Keratinocyte (primary cell): ENCODE measurements around the gene GLG1. TPM values are rescaled to one million over a fixed set of nuclear protein-coding genes. Genes with fewer than 3 reads are reported as not detected.

Source experiments
- DNase-seq: peaks from one replicate; pipeline ENCODE4 v3.0.0-alpha.2; 2011; ENCODE audit warnings: low read depth, missing footprints, low spot score
- FAIRE-seq: peaks from 2 replicates; lab custom pipeline; 2011; peaks lifted over from hg19 to GRCh38; lab: Jason Lieb, UNC
- H2AFZ ChIP-seq: 2 replicates; pipeline ENCODE4 v1.6.0; 2012; ENCODE audit warnings: low read length, control low read depth, inconsistent platforms; ENCODE audit not compliant: control insufficient read depth
- H3K27ac ChIP-seq: 2 replicates; pipeline ENCODE4 v1.5.1; 2011; ENCODE audit warnings: low read length; ENCODE audit not compliant: control insufficient read depth, insufficient read depth
- H3K27me3 ChIP-seq: 3 replicates; pipeline ENCODE4 v1.6.0; 2011; ENCODE audit warnings: low read length; ENCODE audit not compliant: control insufficient read depth, insufficient read depth; ENCODE audit errors: extremely low read depth
- H3K36me3 ChIP-seq, 2 experiments: 2 replicates in 1 of 2; 3 replicates in 1 of 2; pipeline ENCODE4 v1.5.1; 2011; ENCODE audit warnings: low read length in 2 of 2, mild to moderate bottlenecking in 1 of 2; ENCODE audit not compliant: control insufficient read depth in 2 of 2, insufficient read depth in 2 of 2; ENCODE audit errors: extremely low read depth in 1 of 2
- H3K4me1 ChIP-seq: 3 replicates; pipeline ENCODE4 v1.5.1; 2011; ENCODE audit warnings: low read length; ENCODE audit not compliant: control insufficient read depth, insufficient read depth; ENCODE audit errors: extremely low read depth
- H3K4me2 ChIP-seq: 3 replicates; pipeline ENCODE4 v1.6.0; 2011; ENCODE audit warnings: low read depth, low read length; ENCODE audit not compliant: control insufficient read depth, insufficient read depth; ENCODE audit errors: extremely low read depth
- H3K4me3 ChIP-seq, 3 experiments: fragments of 200-600 bp in 1 of 3; sonication (generic) in 1 of 3; 2 replicates in 2 of 3; 3 replicates in 1 of 3; pipeline ENCODE4 v1.5.1; 2011 to 2016; ENCODE audit warnings: low read length in 3 of 3, mild to moderate bottlenecking in 3 of 3, control low read depth in 2 of 3, inconsistent platforms in 1 of 3, low read depth in 1 of 3, mixed read lengths in 1 of 3, mixed run types in 1 of 3, moderate library complexity in 1 of 3; ENCODE audit not compliant: control insufficient read depth in 2 of 3, insufficient read depth in 2 of 3; ENCODE audit errors: extremely low read depth in 1 of 3
- H3K79me2 ChIP-seq: 2 replicates; pipeline ENCODE4 v1.6.0; 2012; ENCODE audit warnings: low read length; ENCODE audit not compliant: control insufficient read depth, insufficient read depth
- H3K9ac ChIP-seq: 3 replicates; pipeline ENCODE4 v1.6.0; 2011; ENCODE audit warnings: low read length; ENCODE audit not compliant: control insufficient read depth, insufficient read depth; ENCODE audit errors: extremely low read depth
- H3K9me1 ChIP-seq: 3 replicates; pipeline ENCODE4 v1.6.0; 2011; ENCODE audit warnings: low read length; ENCODE audit not compliant: control insufficient read depth, insufficient read depth; ENCODE audit errors: extremely low read depth
- H3K9me3 ChIP-seq: 2 replicates; pipeline ENCODE4 v1.5.1; 2012; ENCODE audit warnings: low read depth, low read length; ENCODE audit not compliant: control insufficient read depth
- H4K20me1 ChIP-seq: 3 replicates; pipeline ENCODE4 v1.6.0; 2011; ENCODE audit warnings: low read length; ENCODE audit not compliant: control insufficient read depth, insufficient read depth; ENCODE audit errors: extremely low read depth
- CTCF ChIP-seq, 3 experiments: IDR thresholded peaks in 1 of 3; conservative IDR thresholded peaks in 1 of 3; optimal IDR thresholded peaks in 1 of 3; 2 replicates in 2 of 3; 3 replicates in 1 of 3; pipeline versions ENCODE3 to v1.5.1; 2011; ENCODE audit warnings: low read length in 3 of 3, mild to moderate bottlenecking in 3 of 3, moderate library complexity in 2 of 3, control low read depth in 1 of 3, inconsistent platforms in 1 of 3; ENCODE audit not compliant: insufficient read depth in 2 of 3; ENCODE audit errors: extremely low read depth in 1 of 3
- EZH2 ChIP-seq: IDR thresholded peaks from one replicate; pipeline ENCODE4 v1.6.1; 2012; ENCODE audit warnings: inconsistent platforms, mild to moderate bottlenecking, low read length, moderate library complexity
- dilution Hi-C: fragments of 300-500 bp; cut with MboI; formaldehyde crosslinking; loops from one replicate; pipeline ENCODE4 v1.7.0; 2020; ENCODE audit warnings: low sequenced_read_pairs; ENCODE audit not compliant: extremely low pct_ligation_motif_present
- polyA plus RNA-seq, 5 experiments: library from polyadenylated mRNA; depleted of rRNA in 3 of 5; stranded (reverse) in 3 of 5; stranded (forward) in 1 of 5; unstranded in 1 of 5; fragments of >200 nt; gene quantifications; 1 replicate in 1 of 5; 2 replicates in 3 of 5; 3 replicates in 1 of 5; pipeline versions ENCODE4 v1.2.1 to v1.2.3, GENCODE V29; 2011 to 2012; ENCODE audit warnings: missing spikeins in 2 of 5, low read depth in 1 of 5, low replicate concordance in 1 of 5

Gene GLG1
- polyA plus RNA-seq, 1 donor (not counting 4 experiments of a cell fraction or from before 2014, with no cell fraction given), result 63.6 TPM

GRCh38 chr16:74455213-74455612 lies 151.7 kb downstream of the GLG1 start:
- Histone ChIP-seq H3K27me3 (no peaks in the 10 kb centered on the region), H3K27ac (peak overlapping the region; percentile 70), H3K79me2 (no peaks in the 10 kb centered on the region), H3K4me2 (peak overlapping the region; percentile 4), H3K4me1 (peaks cover 26% of the 10 kb centered on the region), H2AFZ (no peak overlapping the region), H3K9ac (no peak overlapping the region), H3K4me3 (no peak overlapping the region), H3K9me3 (no peaks in the 10 kb centered on the region), H3K36me3 (peaks cover 18 to 36% of the 10 kb centered on the region in 2 experiments), H3K9me1 (peaks cover 5% of the 10 kb centered on the region), H4K20me1 (no peaks in the 10 kb centered on the region)
- DNase-seq (peak; percentile 21), FAIRE-seq (peak; percentile 23)
- no peak for TF ChIP-seq CTCF (optimal IDR thresholded peaks at IDR 0.05 in 1 of 3, IDR thresholded peaks at IDR 0.05 in 1 of 3, conservative IDR thresholded peaks at IDR 0.05 in 1 of 3; ENCODE audit: extremely low read depth in 1 of 3, insufficient read depth in 2 of 3, low read length in 3 of 3)
- TF ChIP-seq EZH2, result no peak
- dilution Hi-C loops, result no loop called here

- Histone ChIP-seq H4K20me1 (no peaks in the 10 kb centered on the region), H3K27me3 (no peaks in the 10 kb centered on the region), H3K4me1 (peaks cover 57% of the 10 kb centered on the region), H3K4me3 (no peak overlapping the region), H3K79me2 (no peaks in the 10 kb centered on the region), H2AFZ (no peak overlapping the region), H3K27ac (no peak overlapping the region), H3K36me3 (peaks cover 17 to 33% of the 10 kb centered on the region in 2 experiments), H3K9ac (no peak overlapping the region), H3K4me2 (no peak overlapping the region), H3K9me3 (no peaks in the 10 kb centered on the region), H3K9me1 (no peaks in the 10 kb centered on the region)
- DNase-seq (no peak), FAIRE-seq (no peak)
- dilution Hi-C loops, result no loop called here
- TF ChIP-seq EZH2, result no peak
- TF ChIP-seq CTCF (optimal IDR thresholded peaks at IDR 0.05 in 1 of 3, IDR thresholded peaks at IDR 0.05 in 1 of 3, conservative IDR thresholded peaks at IDR 0.05 in 1 of 3; ENCODE audit: extremely low read depth in 1 of 3, insufficient read depth in 2 of 3, low read length in 3 of 3), result no peak
Observed at GRCh38 chr16:74451951-74452758, 154.8 kb downstream of the GLG1 start.
